Omental fat pad (tissue), 4 donors: ENCODE data around the gene CDK5RAP2. TPM values are rescaled to one million over a fixed set of nuclear protein-coding genes. Genes with fewer than 3 reads are reported as not detected.

Source experiments
- ATAC-seq: fragments of 150-250 bp; one replicate; pipeline ENCODE4 v1.9.1; 2016; ENCODE audit warnings: mild to moderate bottlenecking, moderate library complexity; ENCODE audit not compliant: low FRiP score
- DNase-seq: peaks from one replicate; pipeline ENCODE4 v3.0.0-alpha.2; 2019; ENCODE audit warnings: low spot score
- CTCF ChIP-seq, 3 donors: fragments of 450-650 bp; IDR thresholded peaks; one replicate each; pipeline ENCODE4 v1.5.1; 2016 to 2017; ENCODE audit warnings: antibody characterized with exemption in 3 of 3, mild to moderate bottlenecking in 3 of 3, moderate library complexity in 2 of 3
- total RNA-seq, 4 donors: library from RNA; depleted of rRNA; stranded (reverse); fragments of >200 nt; gene quantifications; one replicate each; pipeline ENCODE4 v1.1.0, GENCODE V29; 2016

Gene CDK5RAP2
- total RNA-seq, 4 donors from 2014 or later, result 32.8 to 47.6 (median 39.4) TPM

GRCh38 chr9:120570296-120570695, 9.7 kb downstream of the CDK5RAP2 start:
- no peak for TF ChIP-seq CTCF (IDR thresholded peaks at IDR 0.05)
- ATAC-seq (no peak), DNase-seq (no peak)

GRCh38 chr9:120569556-120569955, 10.4 kb downstream of the CDK5RAP2 start:
- DNase-seq, result no peak
- no peak for TF ChIP-seq CTCF (IDR thresholded peaks at IDR 0.05)

GRCh38 chr9:120568816-120569215, 11.2 kb downstream of the CDK5RAP2 start:
- DNase-seq, result no peak
- ATAC-seq, result no peak
- no peak for TF ChIP-seq CTCF (IDR thresholded peaks at IDR 0.05)

More at GRCh38 chr9:120569556-120569955, 10.4 kb downstream of the CDK5RAP2 start:
- ATAC-seq, result no peak

GRCh38 chr9:120567874-120568273, 12.1 kb downstream of the CDK5RAP2 start:
- DNase-seq (no peak), ATAC-seq (no peak)
- no peak for TF ChIP-seq CTCF (IDR thresholded peaks at IDR 0.05)

GRCh38 chr9:120567081-120567480, 12.9 kb downstream of the CDK5RAP2 start:
- no peak for TF ChIP-seq CTCF (IDR thresholded peaks at IDR 0.05)
- ATAC-seq (no peak), DNase-seq (no peak)

- ATAC-seq (no peak), DNase-seq (no peak)
- no peak for TF ChIP-seq CTCF (IDR thresholded peaks at IDR 0.05)
Measured at GRCh38 chr9:120564589-120564988, 15.4 kb downstream of the CDK5RAP2 start.

- ATAC-seq (no peak), DNase-seq (no peak)
- no peak for TF ChIP-seq CTCF (IDR thresholded peaks at IDR 0.05)
Measured at GRCh38 chr9:120562861-120563443, 17.0 kb downstream of the CDK5RAP2 start.
